HG03432 (cell line): ENCODE results near the gene SFMBT1.

Source experiments
- ATAC-seq: cut with Tn5 transposase; IDR thresholded peaks from one replicate; pipeline ENCODE4 v1.9.1; 2021; ENCODE audit warnings: mild to moderate bottlenecking, moderate library complexity; ENCODE audit not compliant: unreplicated experiment

The SFMBT1 gene

GRCh38 chr3:52925405-52926313 lies 120.2 kb downstream of the SFMBT1 start:
- no peak for ATAC-seq

GRCh38 chr3:52923963-52924362 lies 121.9 kb downstream of the SFMBT1 start:
- ATAC-seq: no peak

GRCh38 chr3:52920841-52921240 lies 125.0 kb downstream of the SFMBT1 start:
- ATAC-seq: no peak

- ATAC-seq: no peak
Measured at GRCh38 chr3:52917044-52917443, 128.8 kb downstream of the SFMBT1 start.

- ATAC-seq: no peak
Measured at GRCh38 chr3:52915294-52915693, 130.6 kb downstream of the SFMBT1 start.

GRCh38 chr3:52912885-52913731 lies 132.8 kb downstream of the SFMBT1 start:
- no peak for ATAC-seq

GRCh38 chr3:52910823-52911222 lies 135.1 kb downstream of the SFMBT1 start:
- ATAC-seq: no peak

- no peak for ATAC-seq
Measured at GRCh38 chr3:52907497-52907896, 138.4 kb downstream of the SFMBT1 start.

- no peak for ATAC-seq
Measured at GRCh38 chr3:52904552-52904951, 141.3 kb downstream of the SFMBT1 start.

GRCh38 chr3:52904000-52904399 lies 141.9 kb downstream of the SFMBT1 start:
- ATAC-seq: no peak

GRCh38 chr3:52897130-52898122 lies 148.4 kb downstream of the SFMBT1 start, which contains the start of gene STIMATE:
Gene STIMATE, minus strand, starts transcription at chr3:52897548. Its CDS starts 98 bp downstream, at chr3:52897450.
- peak; percentile 97 for ATAC-seq

- ATAC-seq: no peak
Measured at GRCh38 chr3:52896613-52897012, 149.3 kb downstream of the SFMBT1 start.

- ATAC-seq: no peak
Measured at GRCh38 chr3:52896151-52896550, 149.7 kb downstream of the SFMBT1 start.

- ATAC-seq: no peak
Measured at GRCh38 chr3:52895418-52895817, 150.5 kb downstream of the SFMBT1 start.

GRCh38 chr3:52894756-52895155 lies 151.1 kb downstream of the SFMBT1 start:
- ATAC-seq: no peak

- ATAC-seq: no peak
Measured at GRCh38 chr3:52893723-52894122, 152.2 kb downstream of the SFMBT1 start.

GRCh38 chr3:52892625-52893311 lies 153.1 kb downstream of the SFMBT1 start:
- ATAC-seq: no peak

GRCh38 chr3:52892290-52892624 lies 153.6 kb downstream of the SFMBT1 start:
- no peak for ATAC-seq

GRCh38 chr3:52891615-52892081 lies 154.2 kb downstream of the SFMBT1 start:
- ATAC-seq: peak; percentile 41

GRCh38 chr3:52891164-52891563 lies 154.7 kb downstream of the SFMBT1 start:
- ATAC-seq: peak; percentile 12
